NCI-H146 (cell line): Measurements from ENCODE around the gene FBF1.
"Not testable (repeated sequence)": the region's sequence is repeated elsewhere in the genome, so short reads cannot be mapped to it uniquely, and the experiment has no call there.

Experiments used
- DNase-seq: peaks from one replicate; lab custom pipeline; 2025; lab: John Stamatoyannopoulos, UW

The FBF1 gene

GRCh38 chr17:75876190-75876937 is 64.5 kb downstream of the FBF1 start:
- DNase-seq = peak; percentile 73

GRCh38 chr17:75875940-75876189 is 65.0 kb downstream of the FBF1 start:
- DNase-seq = no peak

- DNase-seq = no peak
Observed at GRCh38 chr17:75875182-75875939, 65.5 kb downstream of the FBF1 start.

GRCh38 chr17:75874323-75875181 is 66.3 kb downstream of the FBF1 start:
- no peak for DNase-seq

GRCh38 chr17:75873587-75874322 is 67.1 kb downstream of the FBF1 start:
- no peak for DNase-seq

GRCh38 chr17:75872434-75873351 is 68.1 kb downstream of the FBF1 start:
- DNase-seq = peak; percentile 29

- not testable (repeated sequence) for DNase-seq
Observed at GRCh38 chr17:75870228-75870627, 70.6 kb downstream of the FBF1 start.

GRCh38 chr17:75869282-75870141 is 71.3 kb downstream of the FBF1 start:
- no peak for DNase-seq

- DNase-seq = not testable (repeated sequence)
Observed at GRCh38 chr17:75868730-75869281, 72.0 kb downstream of the FBF1 start.

GRCh38 chr17:75865404-75866188 is 75.2 kb downstream of the FBF1 start:
- not testable (repeated sequence) for DNase-seq

GRCh38 chr17:75864887-75865286 is 76.0 kb downstream of the FBF1 start:
- not testable (repeated sequence) for DNase-seq

- DNase-seq = no peak
Observed at GRCh38 chr17:75864448-75864871, 76.4 kb downstream of the FBF1 start.

- DNase-seq = no peak
Observed at GRCh38 chr17:75861927-75862317, 78.9 kb downstream of the FBF1 start.
